Nephron (organoid): ENCODE results near the gene PRKCB.

Experiments used
- H3K27ac Mint-ChIP-seq, 3 experiments: 2 replicates each; pipeline ENCODE4 v1.8.0; 2020; ENCODE audit warnings: mixed read lengths in 3 of 3, mild to moderate bottlenecking in 2 of 3, moderate library complexity in 1 of 3
- H3K27me3 Mint-ChIP-seq: 2 replicates; pipeline ENCODE4 v1.8.0; 2021; ENCODE audit warnings: low read depth, mild to moderate bottlenecking, moderate library complexity, mixed read lengths
- H3K36me3 Mint-ChIP-seq: 2 replicates; pipeline ENCODE4 v1.8.0; 2020; ENCODE audit warnings: low read depth, mixed read lengths
- H3K4me1 Mint-ChIP-seq: 2 replicates; pipeline ENCODE4 v1.8.0; 2020; ENCODE audit warnings: mixed read lengths
- H3K4me3 Mint-ChIP-seq, 3 experiments: 2 replicates each; pipeline ENCODE4 v1.8.0; 2020; ENCODE audit warnings: mild to moderate bottlenecking in 3 of 3, mixed read lengths in 3 of 3, moderate library complexity in 2 of 3
- H3K9me3 Mint-ChIP-seq: 2 replicates; pipeline ENCODE4 v1.8.0; 2020; ENCODE audit warnings: mixed read lengths
- CTCF ChIP-seq, 3 experiments: fragments of 200-600 bp; sonication (generic); IDR thresholded peaks; one replicate each; pipeline ENCODE4 v1.5.0; 2021; ENCODE audit warnings: antibody characterized with exemption in 3 of 3; ENCODE audit not compliant: unreplicated experiment in 3 of 3

The PRKCB gene

GRCh38 chr16:23996258-23996955 lies 160.6 kb downstream of the PRKCB start:
- no peak overlapping the region for H3K4me3 Mint-ChIP-seq
- TF ChIP-seq CTCF (IDR thresholded peaks at IDR 0.05; ENCODE audit: unreplicated experiment in 3 of 3): no peak
- H3K4me1 Mint-ChIP-seq: no peaks in the 10 kb centered on the region
- peaks cover 8% of the 10 kb centered on the region for H3K27me3 Mint-ChIP-seq
- no peaks in the 10 kb centered on the region for H3K36me3 Mint-ChIP-seq
- no peaks in the 10 kb centered on the region for H3K9me3 Mint-ChIP-seq
- no peak overlapping the region for H3K27ac Mint-ChIP-seq

- H3K4me3 Mint-ChIP-seq: no peak overlapping the region
- no peaks in the 10 kb centered on the region for H3K36me3 Mint-ChIP-seq
- no peak overlapping the region for H3K27ac Mint-ChIP-seq
- peaks cover 3% of the 10 kb centered on the region for H3K27me3 Mint-ChIP-seq
- H3K9me3 Mint-ChIP-seq: no peaks in the 10 kb centered on the region
- H3K4me1 Mint-ChIP-seq: no peaks in the 10 kb centered on the region
- no peak for TF ChIP-seq CTCF (IDR thresholded peaks at IDR 0.05; ENCODE audit: unreplicated experiment in 3 of 3)
These were observed 163.0 kb downstream of the PRKCB start for GRCh38 chr16:23998771-23999170.

- H3K27ac Mint-ChIP-seq: no peak overlapping the region
- peaks cover 3% of the 10 kb centered on the region for H3K27me3 Mint-ChIP-seq
- no peak for TF ChIP-seq CTCF (IDR thresholded peaks at IDR 0.05; ENCODE audit: unreplicated experiment in 3 of 3)
- no peaks in the 10 kb centered on the region for H3K4me1 Mint-ChIP-seq
- H3K36me3 Mint-ChIP-seq: no peaks in the 10 kb centered on the region
- H3K9me3 Mint-ChIP-seq: no peaks in the 10 kb centered on the region
- no peak overlapping the region for H3K4me3 Mint-ChIP-seq
These were observed 163.9 kb downstream of the PRKCB start for GRCh38 chr16:23999663-24000062.

GRCh38 chr16:24001710-24002109 lies 165.9 kb downstream of the PRKCB start:
- Mint-ChIP-seq H3K4me1 (no peaks in the 10 kb centered on the region), H3K36me3 (no peaks in the 10 kb centered on the region), H3K4me3 (no peak overlapping the region), H3K27me3 (peaks cover 3% of the 10 kb centered on the region), H3K27ac (no peak overlapping the region), H3K9me3 (no peaks in the 10 kb centered on the region)
- no peak for TF ChIP-seq CTCF (IDR thresholded peaks at IDR 0.05; ENCODE audit: unreplicated experiment in 3 of 3)

GRCh38 chr16:24002619-24003018 lies 166.8 kb downstream of the PRKCB start:
- Mint-ChIP-seq H3K27me3 (peaks cover 3% of the 10 kb centered on the region), H3K36me3 (no peaks in the 10 kb centered on the region), H3K9me3 (no peaks in the 10 kb centered on the region), H3K4me1 (no peaks in the 10 kb centered on the region), H3K27ac (no peak overlapping the region), H3K4me3 (no peak overlapping the region)
- no peak for TF ChIP-seq CTCF (IDR thresholded peaks at IDR 0.05; ENCODE audit: unreplicated experiment in 3 of 3)

GRCh38 chr16:24005577-24005976 lies 169.8 kb downstream of the PRKCB start:
- H3K27ac Mint-ChIP-seq: no peak overlapping the region

More at GRCh38 chr16:24005577-24005976, 169.8 kb downstream of the PRKCB start:
- no peak for TF ChIP-seq CTCF (IDR thresholded peaks at IDR 0.05; ENCODE audit: unreplicated experiment in 3 of 3)
- H3K27me3 Mint-ChIP-seq: peaks cover 3% of the 10 kb centered on the region
- H3K4me3 Mint-ChIP-seq: no peak overlapping the region
- H3K9me3 Mint-ChIP-seq: no peaks in the 10 kb centered on the region
- H3K36me3 Mint-ChIP-seq: no peaks in the 10 kb centered on the region
- no peaks in the 10 kb centered on the region for H3K4me1 Mint-ChIP-seq
